AG10803 (cell line): ENCODE measurements around the gene TFAP2A.

Experiments
- DNase-seq: peaks from one replicate; pipeline ENCODE4 v3.0.0; 2010; ENCODE audit warnings: low read depth
- H3K4me3 ChIP-seq: 2 replicates; pipeline ENCODE4 v1.5.1; 2011; ENCODE audit warnings: mild to moderate bottlenecking, low read length, control low read depth
- CTCF ChIP-seq: conservative IDR thresholded peaks from 2 replicates; pipeline ENCODE4 v1.5.1; 2011; ENCODE audit warnings: mild to moderate bottlenecking, low read length, control low read depth, inconsistent platforms

Gene TFAP2A

GRCh38 chr6:10407674-10408054 lies 7.2 kb downstream of the TFAP2A start:
- H3K4me3 ChIP-seq = no peak overlapping the region
- DNase-seq = peak; percentile 20
- TF ChIP-seq CTCF = no peak

GRCh38 chr6:10407018-10407673 lies 7.7 kb downstream of the TFAP2A start:
- no peak for TF ChIP-seq CTCF
- DNase-seq = no peak
- H3K4me3 ChIP-seq = no peak overlapping the region

GRCh38 chr6:10406556-10406955 lies 8.3 kb downstream of the TFAP2A start:
- no peak overlapping the region for H3K4me3 ChIP-seq
- no peak for DNase-seq
- no peak for TF ChIP-seq CTCF

- no peak overlapping the region for H3K4me3 ChIP-seq
These were observed 9.4 kb downstream of the TFAP2A start for GRCh38 chr6:10405513-10405900.

GRCh38 chr6:10404799-10405512 lies 9.9 kb downstream of the TFAP2A start:
- no peak for TF ChIP-seq CTCF
- peak overlapping the region; percentile 66 for H3K4me3 ChIP-seq
- no peak for DNase-seq

More at GRCh38 chr6:10405513-10405900, 9.4 kb downstream of the TFAP2A start:
- no peak for TF ChIP-seq CTCF
- no peak for DNase-seq

- H3K4me3 ChIP-seq = peak overlapping the region; percentile 82
- DNase-seq = peak; percentile 92
- TF ChIP-seq CTCF = peak; percentile 40
These were observed 10.6 kb downstream of the TFAP2A start for GRCh38 chr6:10404107-10404798.
